GM21381 (cell line): ENCODE data around the gene XPNPEP1.
A peak's percentile ranks its signal among the peaks of the same experiment; 100 is the strongest.

ENCODE experiments used
- ATAC-seq: cut with Tn5 transposase; IDR thresholded peaks from one replicate; pipeline ENCODE4 v1.9.1; 2021; ENCODE audit warnings: mild to moderate bottlenecking, moderate library complexity; ENCODE audit not compliant: unreplicated experiment

Gene XPNPEP1

GRCh38 chr10:109871476-109871875, 51.8 kb downstream of the XPNPEP1 start:
- no peak for ATAC-seq

GRCh38 chr10:109866995-109867635, 56.2 kb downstream of the XPNPEP1 start:
- no peak for ATAC-seq

- no peak for ATAC-seq
These were observed 56.9 kb downstream of the XPNPEP1 start for GRCh38 chr10:109866168-109866994.

- no peak for ATAC-seq
These were observed 59.5 kb downstream of the XPNPEP1 start for GRCh38 chr10:109863775-109864174.

- ATAC-seq, result no peak
These were observed 60.6 kb downstream of the XPNPEP1 start for GRCh38 chr10:109862738-109863137.

GRCh38 chr10:109862041-109862440, 61.3 kb downstream of the XPNPEP1 start:
- no peak for ATAC-seq

- no peak for ATAC-seq
These were observed 62.2 kb downstream of the XPNPEP1 start for GRCh38 chr10:109861081-109861480.

GRCh38 chr10:109859221-109859620, 64.1 kb downstream of the XPNPEP1 start:
- no peak for ATAC-seq

- ATAC-seq, result no peak
These were observed 67.6 kb downstream of the XPNPEP1 start for GRCh38 chr10:109855746-109856145.

GRCh38 chr10:109853921-109854320, 69.4 kb downstream of the XPNPEP1 start:
- no peak for ATAC-seq

- peak; percentile 94 for ATAC-seq
These were observed 70.8 kb downstream of the XPNPEP1 start for GRCh38 chr10:109852475-109853037.

- peak; percentile 9 for ATAC-seq
These were observed 71.5 kb downstream of the XPNPEP1 start for GRCh38 chr10:109851616-109852474.

- ATAC-seq, result no peak
These were observed 76.5 kb downstream of the XPNPEP1 start for GRCh38 chr10:109846832-109847231.

- no peak for ATAC-seq
These were observed 78.0 kb downstream of the XPNPEP1 start for GRCh38 chr10:109845308-109845707.

GRCh38 chr10:109838592-109839244, 84.6 kb downstream of the XPNPEP1 start:
- no peak for ATAC-seq

GRCh38 chr10:109837384-109837783, 85.9 kb downstream of the XPNPEP1 start:
- ATAC-seq, result no peak

- no peak for ATAC-seq
These were observed 88.1 kb downstream of the XPNPEP1 start for GRCh38 chr10:109835257-109835656.

GRCh38 chr10:109831846-109832245, 91.5 kb downstream of the XPNPEP1 start:
- ATAC-seq, result no peak

GRCh38 chr10:109824206-109824605, 99.1 kb downstream of the XPNPEP1 start:
- no peak for ATAC-seq

- ATAC-seq, result no peak
These were observed 100.1 kb downstream of the XPNPEP1 start for GRCh38 chr10:109823196-109823595.

GRCh38 chr10:109821672-109822071, 101.6 kb downstream of the XPNPEP1 start:
- no peak for ATAC-seq
